ENCODE results near the gene DCAF11. TPM values are rescaled to one million over a fixed set of nuclear protein-coding genes. Genes with fewer than 3 reads are reported as not detected.

DCAF11 gene
- total and polyA plus RNA-seq, 2 of the 8 experiments (the other 6 are each of a cell fraction or from before 2014, with no cell fraction given): 60.4 to 63.6 TPM

- WGBS, 2 experiments (ENCODE audit: extremely low coverage in 1 of 2, insufficient coverage in 1 of 2, insufficient read length in 1 of 2, insufficient replicate concordance in 2 of 2, low coverage in 1 of 2, low lambda C conversion rate in 2 of 2, missing lambda C conversion rate in 1 of 2): 90% methylated on average over 10 of the region's 10 CpGs; no CpG with 5 or more reads in 1 of the 2 experiments
- no peak for TF ChIP-seq YY1 (IDR thresholded peaks at IDR 0.05; ENCODE audit: low read depth, low read length)
- no peak overlapping the region for H3K18ac ChIP-seq (ENCODE audit: extremely low read depth, low read length)
- 0 out of 2 replicates have a peak overlapping the region, but pooled peaks have one; percentile 50 for H2BK12ac ChIP-seq (ENCODE audit: low read depth, low read length)
- no peaks in the 10 kb centered on the region for H3K79me2 ChIP-seq (ENCODE audit: control insufficient read depth in 1 of 2, insufficient read depth in 2 of 2, low read length in 2 of 2)
- H3K4me2 ChIP-seq (ENCODE audit: insufficient read depth in 1 of 2, low read depth in 2 of 2, low read length in 2 of 2): no peak overlapping the region
- no peak overlapping the region for H3K56ac ChIP-seq (replicated peaks; ENCODE audit: insufficient read length, low read depth, low read length)
- no peak overlapping the region for H3K9ac ChIP-seq (replicated peaks in 1 of 4; ENCODE audit: extremely low read depth in 1 of 4, low read depth in 3 of 4, low read length in 3 of 4)
- H4K5ac ChIP-seq (ENCODE audit: insufficient read length, low read depth, low read length): no peak overlapping the region
- H3K4ac ChIP-seq (replicated peaks; ENCODE audit: insufficient read length, low read depth, low read length): no peak overlapping the region
- H3K36me3 ChIP-seq (ENCODE audit: control insufficient read depth in 2 of 4, insufficient read depth in 4 of 4, low read length in 3 of 4): no peaks in the 10 kb centered on the region
- 0 out of 2 replicates have a peak overlapping the region, but pooled peaks have one; percentile 57 for H2AK5ac ChIP-seq (ENCODE audit: low read depth, low read length)
- 0 out of 2 replicates have a peak overlapping the region, but pooled peaks have one; percentile 75 for H2BK15ac ChIP-seq (ENCODE audit: low read length)
- no peaks in the 10 kb centered on the region; a peak in 1 of 7 replicates for H3K27me3 ChIP-seq (replicated peaks in 1 of 4; ENCODE audit: control insufficient read depth in 3 of 4, extremely low read depth in 1 of 4, insufficient read depth in 3 of 4, low read length in 3 of 4)
- DNase-seq (ENCODE audit: low read depth in 1 of 2, low spot score in 2 of 2): no peak
- H4K91ac ChIP-seq (replicated peaks; ENCODE audit: insufficient read length, low read length): no peak overlapping the region
- no peak overlapping the region for H3K14ac ChIP-seq (ENCODE audit: insufficient read length)
- H3K4me1 ChIP-seq (replicated peaks in 1 of 4; ENCODE audit: control insufficient read depth in 3 of 4, insufficient read depth in 4 of 4, low read length in 3 of 4): no peaks in the 10 kb centered on the region
- H3K23ac ChIP-seq (ENCODE audit: insufficient read length): no peak overlapping the region
- H2AFZ ChIP-seq (ENCODE audit: low read length): no peak overlapping the region
- no peak overlapping the region for H4K8ac ChIP-seq (ENCODE audit: extremely low read depth, insufficient read depth, low read length)
- H4K20me1 ChIP-seq (replicated peaks in 1 of 2; ENCODE audit: control insufficient read depth in 1 of 2, insufficient read depth in 2 of 2, low read length in 2 of 2): no peaks in the 10 kb centered on the region
- H2BK120ac ChIP-seq (replicated peaks; ENCODE audit: low read depth, low read length): no peak overlapping the region
- ChIA-PET CTCF (ENCODE audit: partially characterized antibody) (interaction anchor here (0.7 to 23.8 kb wide), 13 partner anchors 9 to 371 kb away, joined by 3 to 316 read pairs (median 5); partner anchors contain the start of genes CARMIL3, DHRS4, IRF9 and PCK2), POLR2A (ENCODE audit: partially characterized antibody) (interaction anchor here (1.2 to 27.2 kb wide), 6 partner anchors 9 to 91 kb away, joined by 4 to 626 read pairs (median 11); partner anchors contain the start of genes IRF9 and PCK2)
- no peak for FAIRE-seq
- no peaks in the 10 kb centered on the region for H3K23me2 ChIP-seq (ENCODE audit: low read depth, low read length)
- no peaks in the 10 kb centered on the region for H3K9me3 ChIP-seq (ENCODE audit: insufficient read depth in 2 of 2, low read depth in 1 of 2, low read length in 1 of 2)
- H2BK20ac ChIP-seq (ENCODE audit: low read length): no peak overlapping the region
- no peak overlapping the region for H3K4me3 ChIP-seq (ENCODE audit: extremely low read depth in 1 of 4, insufficient read depth in 2 of 4, low read depth in 3 of 4, low read length in 4 of 4)
- H2BK5ac ChIP-seq (ENCODE audit: low read depth, low read length): no peak overlapping the region
- H3K27ac ChIP-seq (ENCODE audit: low read depth, low read length): no peak overlapping the region
- H3K79me1 ChIP-seq (ENCODE audit: low read depth, low read length): no peaks in the 10 kb centered on the region
These were observed 44.1 kb upstream of the DCAF11 start for GRCh38 chr14:24070285-24071143.

Measured in H1 (cell line).